Suprapubic skin (tissue), 3 donors: ENCODE measurements around the gene GALNT9.

Source experiments
- POLR2A ChIP-seq, 2 donors: fragments of 450-650 bp; IDR thresholded peaks; one replicate each; pipeline ENCODE4 v1.6.1; 2017; ENCODE audit warnings: antibody characterized with exemption in 2 of 2, mild to moderate bottlenecking in 2 of 2, moderate library complexity in 2 of 2
- TF ChIP-seq, protein P1 (sequence below), 2 donors: fragments of 200-600 bp in 1 of 2; fragments of 450-650 bp in 1 of 2; sonication (generic) in 1 of 2; IDR thresholded peaks; one replicate each; pipeline ENCODE4 v1.5.1; 2016 to 2019; ENCODE audit warnings: antibody characterized with exemption in 2 of 2, mild to moderate bottlenecking in 1 of 2, moderate library complexity in 1 of 2

DNA sequence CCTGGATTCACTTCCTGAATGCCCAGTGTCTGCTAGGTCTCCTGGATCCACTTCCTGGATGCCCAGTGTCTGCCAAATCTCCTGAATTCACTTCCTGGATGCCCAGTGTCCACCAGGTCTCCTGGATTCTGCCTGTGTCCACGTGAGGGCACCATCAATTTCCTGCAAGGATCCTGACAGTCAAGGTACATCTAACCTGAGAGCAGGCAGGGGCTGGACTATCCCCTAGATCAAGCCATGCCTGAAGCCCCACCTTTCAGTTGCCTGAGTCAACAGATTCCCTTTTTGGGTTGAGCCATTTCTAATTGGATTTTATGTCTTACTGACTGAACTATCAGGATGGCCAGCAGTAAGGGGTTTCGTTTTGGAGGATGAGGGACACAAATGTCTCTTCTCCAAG, 49.5 kb downstream of the GALNT9 start:
- no peak for TF ChIP-seq POLR2A (IDR thresholded peaks at IDR 0.05)
- TF ChIP-seq, protein P1, sequence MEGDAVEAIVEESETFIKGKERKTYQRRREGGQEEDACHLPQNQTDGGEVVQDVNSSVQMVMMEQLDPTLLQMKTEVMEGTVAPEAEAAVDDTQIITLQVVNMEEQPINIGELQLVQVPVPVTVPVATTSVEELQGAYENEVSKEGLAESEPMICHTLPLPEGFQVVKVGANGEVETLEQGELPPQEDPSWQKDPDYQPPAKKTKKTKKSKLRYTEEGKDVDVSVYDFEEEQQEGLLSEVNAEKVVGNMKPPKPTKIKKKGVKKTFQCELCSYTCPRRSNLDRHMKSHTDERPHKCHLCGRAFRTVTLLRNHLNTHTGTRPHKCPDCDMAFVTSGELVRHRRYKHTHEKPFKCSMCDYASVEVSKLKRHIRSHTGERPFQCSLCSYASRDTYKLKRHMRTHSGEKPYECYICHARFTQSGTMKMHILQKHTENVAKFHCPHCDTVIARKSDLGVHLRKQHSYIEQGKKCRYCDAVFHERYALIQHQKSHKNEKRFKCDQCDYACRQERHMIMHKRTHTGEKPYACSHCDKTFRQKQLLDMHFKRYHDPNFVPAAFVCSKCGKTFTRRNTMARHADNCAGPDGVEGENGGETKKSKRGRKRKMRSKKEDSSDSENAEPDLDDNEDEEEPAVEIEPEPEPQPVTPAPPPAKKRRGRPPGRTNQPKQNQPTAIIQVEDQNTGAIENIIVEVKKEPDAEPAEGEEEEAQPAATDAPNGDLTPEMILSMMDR (IDR thresholded peaks at IDR 0.05), result no peak
